Measurements from ENCODE around the gene SHQ1. TPM values are rescaled to one million over a fixed set of nuclear protein-coding genes. Genes with fewer than 3 reads are reported as not detected.

SHQ1 gene
- total RNA-seq, 1 experiment from 2014 or later, result 32.5 TPM

- Histone ChIP-seq H2BK120ac (ENCODE audit: low read depth, low read length, poor library complexity, severe bottlenecking) (no peak overlapping the region), H3K9ac (ENCODE audit: extremely low read depth, insufficient read length, low read length) (no peak overlapping the region), H3K23me2 (ENCODE audit: insufficient read length, low read depth, low read length, poor library complexity, severe bottlenecking) (no peaks in the 10 kb centered on the region), H4K91ac (ENCODE audit: insufficient read length, low read depth, low read length) (no peak overlapping the region), H3K9me3 (ENCODE audit: control insufficient read depth, low read depth, low read length) (no peaks in the 10 kb centered on the region), H2AFZ (ENCODE audit: low read length) (no peak overlapping the region), H4K20me1 (ENCODE audit: control insufficient read depth, insufficient read depth, insufficient read length) (no peaks in the 10 kb centered on the region), H2BK5ac (ENCODE audit: insufficient read length, low read length) (no peak overlapping the region), H3K4ac (ENCODE audit: low read depth, low read length) (no peak overlapping the region), H3K14ac (ENCODE audit: insufficient read depth, low read length) (no peak overlapping the region), H3K27ac (ENCODE audit: insufficient read length, low read depth, low read length) (no peak overlapping the region), H3T11ph (ENCODE audit: low read length) (no peak overlapping the region), H3K23ac (ENCODE audit: insufficient read length, low read depth, low read length) (no peak overlapping the region), H3K18ac (ENCODE audit: insufficient read length, low read depth, low read length) (no peak overlapping the region), H4K5ac (ENCODE audit: insufficient read length, low read depth, low read length) (no peak overlapping the region), H4K8ac (replicated peaks; ENCODE audit: insufficient read length, low read depth, low read length) (no peak overlapping the region), H3K4me1 (ENCODE audit: insufficient read depth, low read length) (peaks cover 2% of the 10 kb centered on the region; the same call in 1 of the 2 replicates), H3K56ac (ENCODE audit: insufficient read length, low read depth, low read length) (no peak overlapping the region), H2AK5ac (ENCODE audit: insufficient read length, low read length) (no peak overlapping the region), H2BK20ac (ENCODE audit: low read depth, low read length, poor library complexity, severe bottlenecking) (no peak overlapping the region), H2BK15ac (ENCODE audit: low read depth, low read length) (no peak overlapping the region), H2BK12ac (ENCODE audit: insufficient read length, low read depth, low read length) (no peak overlapping the region), H3K79me1 (ENCODE audit: insufficient read depth, low read depth, low read length, poor library complexity, severe bottlenecking) (no peaks in the 10 kb centered on the region), H3K27me3 (ENCODE audit: insufficient read depth, low read length) (no peaks in the 10 kb centered on the region), H3K79me2 (ENCODE audit: insufficient read depth, low read length) (no peaks in the 10 kb centered on the region), H3K4me2 (ENCODE audit: insufficient read depth, insufficient read length, low read length) (no peak overlapping the region)
- H3K4me1 Mint-ChIP-seq, result peaks cover 19 to 20% of the 10 kb centered on the region in 2 experiments
- DNase-seq, result no peak
- no peak overlapping the region; a peak in 1 of 5 replicates for H3K4me3 Mint-ChIP-seq
- WGBS (ENCODE audit: extremely low coverage, insufficient read length, low lambda C conversion rate), result no CpG with 5 or more reads among the region's 3 CpGs
- H3K36me3 Mint-ChIP-seq (ENCODE audit: insufficient read depth in 1 of 3, low read depth in 3 of 3), result 0 out of 7 replicates have a peak, but pooled peaks cover 0 to 2% (median 0%) of the 10 kb centered on the region in 3 experiments
- TF ChIP-seq, protein P1, sequence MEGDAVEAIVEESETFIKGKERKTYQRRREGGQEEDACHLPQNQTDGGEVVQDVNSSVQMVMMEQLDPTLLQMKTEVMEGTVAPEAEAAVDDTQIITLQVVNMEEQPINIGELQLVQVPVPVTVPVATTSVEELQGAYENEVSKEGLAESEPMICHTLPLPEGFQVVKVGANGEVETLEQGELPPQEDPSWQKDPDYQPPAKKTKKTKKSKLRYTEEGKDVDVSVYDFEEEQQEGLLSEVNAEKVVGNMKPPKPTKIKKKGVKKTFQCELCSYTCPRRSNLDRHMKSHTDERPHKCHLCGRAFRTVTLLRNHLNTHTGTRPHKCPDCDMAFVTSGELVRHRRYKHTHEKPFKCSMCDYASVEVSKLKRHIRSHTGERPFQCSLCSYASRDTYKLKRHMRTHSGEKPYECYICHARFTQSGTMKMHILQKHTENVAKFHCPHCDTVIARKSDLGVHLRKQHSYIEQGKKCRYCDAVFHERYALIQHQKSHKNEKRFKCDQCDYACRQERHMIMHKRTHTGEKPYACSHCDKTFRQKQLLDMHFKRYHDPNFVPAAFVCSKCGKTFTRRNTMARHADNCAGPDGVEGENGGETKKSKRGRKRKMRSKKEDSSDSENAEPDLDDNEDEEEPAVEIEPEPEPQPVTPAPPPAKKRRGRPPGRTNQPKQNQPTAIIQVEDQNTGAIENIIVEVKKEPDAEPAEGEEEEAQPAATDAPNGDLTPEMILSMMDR (conservative IDR thresholded peaks at IDR 0.05), result no peak
- 0 out of 7 replicates have a peak overlapping the region, but pooled peaks of 1 of the 3 experiments have one; percentile 34 for H3K27ac Mint-ChIP-seq
- no peaks in the 10 kb centered on the region for H3K9me3 Mint-ChIP-seq
- H3K27me3 Mint-ChIP-seq (ENCODE audit: low read depth), result no peaks in the 10 kb centered on the region
Observed at GRCh38 chr3:72803573-72803972, 44.7 kb downstream of the SHQ1 start.
